ENCODE data around the gene ANO2. TPM values are rescaled to one million over a fixed set of nuclear protein-coding genes. Genes with fewer than 3 reads are reported as not detected.

ANO2 gene
- polyA plus RNA-seq, 1 experiment = 0.09 TPM

DNA sequence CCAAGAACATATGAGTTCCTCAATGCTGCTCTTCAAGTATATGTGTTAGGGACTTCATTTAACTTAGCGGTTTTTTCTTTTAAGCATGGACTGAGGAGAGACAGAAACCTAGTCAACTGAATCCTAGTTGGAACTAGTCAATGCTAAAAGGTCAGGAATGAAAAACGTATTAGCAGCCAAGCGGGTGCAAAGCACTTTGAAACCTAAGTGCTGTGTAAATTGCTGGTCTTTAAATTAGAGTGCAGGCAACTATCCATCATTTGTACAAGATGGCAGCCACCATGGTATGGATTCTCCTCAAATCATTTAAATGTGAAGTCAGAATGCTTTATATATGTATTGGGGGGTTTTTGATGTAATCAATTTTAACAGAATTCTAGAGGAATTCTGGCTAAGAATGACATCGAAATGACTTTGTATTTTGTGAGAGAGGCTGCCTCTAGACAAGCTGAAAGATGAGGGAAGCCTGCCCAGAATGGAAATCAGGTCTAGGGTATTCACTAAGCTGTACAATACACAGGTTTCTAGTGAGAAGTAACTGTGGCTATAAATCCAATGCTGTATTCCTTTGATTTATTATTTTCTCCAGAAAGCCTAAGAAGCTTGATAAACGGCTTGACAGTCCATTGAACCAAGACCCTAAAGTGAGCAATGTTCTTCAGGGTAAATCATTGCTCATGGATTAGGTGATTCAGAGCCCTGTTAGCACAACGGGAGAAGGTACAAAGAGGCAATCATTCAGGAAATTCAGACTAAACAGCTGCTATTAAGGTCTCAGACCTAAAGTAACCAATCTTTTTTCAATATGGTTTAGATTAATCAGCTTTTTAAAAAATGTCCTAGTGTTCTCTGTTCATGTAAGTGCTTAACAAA is 198.8 kb downstream of the ANO2 start:
- Histone ChIP-seq H3K27ac (ENCODE audit: low read depth, low read length) (no peak overlapping the region), H3K4me3 (ENCODE audit: low read depth, low read length) (no peak overlapping the region), H3K27me3 (ENCODE audit: control insufficient read depth, insufficient read depth, low read length) (peaks cover 3% of the 10 kb centered on the region), H3K9me3 (ENCODE audit: control insufficient read depth, insufficient read depth, low read length) (no peaks in the 10 kb centered on the region)
- CTCF ChIA-PET = interaction anchor here (0.5 to 5.0 kb wide), 24 partner anchors 8 to 551 kb away, joined by 3 to 46 read pairs (median 4); no protein-coding TSS in a partner anchor
- POLR2A ChIA-PET = interaction anchor here (0.6 kb wide), 1 partner anchor 427 kb away, joined by 3 read pairs; no protein-coding TSS in a partner anchor
- TF ChIP-seq, protein P1, sequence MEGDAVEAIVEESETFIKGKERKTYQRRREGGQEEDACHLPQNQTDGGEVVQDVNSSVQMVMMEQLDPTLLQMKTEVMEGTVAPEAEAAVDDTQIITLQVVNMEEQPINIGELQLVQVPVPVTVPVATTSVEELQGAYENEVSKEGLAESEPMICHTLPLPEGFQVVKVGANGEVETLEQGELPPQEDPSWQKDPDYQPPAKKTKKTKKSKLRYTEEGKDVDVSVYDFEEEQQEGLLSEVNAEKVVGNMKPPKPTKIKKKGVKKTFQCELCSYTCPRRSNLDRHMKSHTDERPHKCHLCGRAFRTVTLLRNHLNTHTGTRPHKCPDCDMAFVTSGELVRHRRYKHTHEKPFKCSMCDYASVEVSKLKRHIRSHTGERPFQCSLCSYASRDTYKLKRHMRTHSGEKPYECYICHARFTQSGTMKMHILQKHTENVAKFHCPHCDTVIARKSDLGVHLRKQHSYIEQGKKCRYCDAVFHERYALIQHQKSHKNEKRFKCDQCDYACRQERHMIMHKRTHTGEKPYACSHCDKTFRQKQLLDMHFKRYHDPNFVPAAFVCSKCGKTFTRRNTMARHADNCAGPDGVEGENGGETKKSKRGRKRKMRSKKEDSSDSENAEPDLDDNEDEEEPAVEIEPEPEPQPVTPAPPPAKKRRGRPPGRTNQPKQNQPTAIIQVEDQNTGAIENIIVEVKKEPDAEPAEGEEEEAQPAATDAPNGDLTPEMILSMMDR (IDR thresholded peaks at IDR 0.05; ENCODE audit: low read depth, low read length) = no peak
- no peak for DNase-seq (ENCODE audit: low read depth, low spot score)

DNA sequence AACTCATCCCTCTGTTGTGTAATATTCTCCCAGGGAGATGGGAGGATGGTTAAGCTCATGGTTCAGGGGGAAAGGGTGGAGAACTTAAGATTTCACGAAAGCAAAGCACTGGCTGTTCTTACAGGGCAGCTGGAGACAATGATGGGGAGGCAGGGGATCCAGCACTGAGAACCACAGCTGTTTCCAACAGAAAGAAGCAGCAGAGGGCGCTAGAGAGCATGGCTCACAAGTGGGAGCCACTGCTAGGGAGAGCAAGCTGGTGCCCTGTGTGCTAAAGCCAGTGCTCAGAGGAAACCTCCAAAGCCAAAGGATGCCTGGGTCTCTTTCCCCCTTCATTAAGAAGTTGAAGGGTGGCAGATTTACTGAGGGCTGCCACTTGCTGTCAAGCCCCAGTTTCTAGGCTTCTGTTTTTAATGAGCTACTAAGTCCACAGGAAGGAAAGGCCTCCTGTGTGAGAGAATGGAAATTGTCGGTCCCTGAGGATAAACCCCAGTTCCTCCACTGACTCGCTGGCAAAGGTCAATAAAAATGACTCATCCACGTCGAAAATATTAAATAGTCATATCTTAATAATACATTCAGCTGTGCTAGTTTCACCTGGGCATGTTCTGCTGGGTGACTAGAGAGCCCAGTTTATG is 199.7 kb downstream of the ANO2 start:
- H3K4me3 ChIP-seq (ENCODE audit: low read depth, low read length) = no peak overlapping the region
- H3K9me3 ChIP-seq (ENCODE audit: control insufficient read depth, insufficient read depth, low read length) = no peaks in the 10 kb centered on the region
- peak; percentile 20 for DNase-seq (ENCODE audit: low read depth, low spot score)
- POLR2A ChIA-PET = interaction anchor here (0.6 kb wide), 1 partner anchor 427 kb away, joined by 3 read pairs; no protein-coding TSS in a partner anchor
- CTCF ChIA-PET = interaction anchor here (0.5 to 5.0 kb wide), 32 partner anchors 8 to 550 kb away, joined by 3 to 46 read pairs (median 4); no protein-coding TSS in a partner anchor
- TF ChIP-seq, protein P1 (IDR thresholded peaks at IDR 0.05; ENCODE audit: low read depth, low read length) = peak; percentile 81
- no peak overlapping the region for H3K27ac ChIP-seq (ENCODE audit: low read depth, low read length)
- H3K27me3 ChIP-seq (ENCODE audit: control insufficient read depth, insufficient read depth, low read length) = peaks cover 3% of the 10 kb centered on the region

DNA sequence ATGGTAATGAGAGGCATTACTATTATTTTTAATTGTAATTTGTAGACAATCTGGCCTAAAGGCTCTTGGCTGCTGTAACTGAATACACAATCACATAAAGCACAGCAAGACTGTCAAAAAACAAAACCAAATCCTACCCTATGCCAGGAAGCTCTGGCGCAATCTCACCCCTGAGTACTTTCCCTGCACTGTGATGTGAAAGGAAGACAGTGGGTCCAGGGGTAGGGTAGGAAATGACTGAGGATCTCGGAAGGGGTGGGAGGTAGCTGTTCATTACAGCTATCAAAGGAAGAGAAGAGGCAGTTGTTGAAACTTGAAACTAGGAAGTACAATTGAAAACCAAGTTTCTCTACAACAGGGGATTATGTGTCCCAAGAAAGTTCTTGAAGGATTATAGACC is 202.8 kb downstream of the ANO2 start:
- TF ChIP-seq, protein P1 (IDR thresholded peaks at IDR 0.05; ENCODE audit: low read depth, low read length) = no peak
- ChIA-PET CTCF (no interaction called here), POLR2A (no interaction called here)
- peaks cover 3% of the 10 kb centered on the region for H3K27me3 ChIP-seq (ENCODE audit: control insufficient read depth, insufficient read depth, low read length)
- no peak overlapping the region for H3K4me3 ChIP-seq (ENCODE audit: low read depth, low read length)
- DNase-seq (ENCODE audit: low read depth, low spot score) = no peak
- no peak overlapping the region for H3K27ac ChIP-seq (ENCODE audit: low read depth, low read length)
- no peaks in the 10 kb centered on the region for H3K9me3 ChIP-seq (ENCODE audit: control insufficient read depth, insufficient read depth, low read length)

DNA sequence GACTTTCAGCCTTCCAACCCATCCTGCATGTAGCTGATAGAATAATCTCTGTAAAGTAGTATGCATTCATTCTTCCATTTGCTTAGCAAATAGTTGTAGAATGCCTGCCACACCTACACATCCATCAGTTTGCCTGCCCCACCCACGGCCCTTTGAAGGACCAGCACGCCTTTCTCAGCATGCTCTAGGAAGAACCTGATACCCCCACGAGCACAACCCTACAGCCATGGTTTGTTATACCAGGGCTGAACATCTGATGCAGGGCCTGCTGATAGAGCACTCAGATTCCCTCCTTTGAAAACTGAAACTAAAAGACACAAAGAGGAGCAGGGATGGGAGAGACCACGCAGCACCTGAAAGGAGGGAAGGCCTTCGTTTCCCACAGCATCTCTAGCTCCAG is 205.1 kb downstream of the ANO2 start:
- Histone ChIP-seq H3K4me3 (ENCODE audit: low read depth, low read length) (no peak overlapping the region), H3K27me3 (ENCODE audit: control insufficient read depth, insufficient read depth, low read length) (peaks cover 5% of the 10 kb centered on the region), H3K9me3 (ENCODE audit: control insufficient read depth, insufficient read depth, low read length) (no peaks in the 10 kb centered on the region), H3K27ac (ENCODE audit: low read depth, low read length) (no peak overlapping the region)
- no peak for DNase-seq (ENCODE audit: low read depth, low spot score)
- ChIA-PET POLR2A (no interaction called here), CTCF (no interaction called here)
- TF ChIP-seq, protein P1 (IDR thresholded peaks at IDR 0.05; ENCODE audit: low read depth, low read length) = no peak

DNA sequence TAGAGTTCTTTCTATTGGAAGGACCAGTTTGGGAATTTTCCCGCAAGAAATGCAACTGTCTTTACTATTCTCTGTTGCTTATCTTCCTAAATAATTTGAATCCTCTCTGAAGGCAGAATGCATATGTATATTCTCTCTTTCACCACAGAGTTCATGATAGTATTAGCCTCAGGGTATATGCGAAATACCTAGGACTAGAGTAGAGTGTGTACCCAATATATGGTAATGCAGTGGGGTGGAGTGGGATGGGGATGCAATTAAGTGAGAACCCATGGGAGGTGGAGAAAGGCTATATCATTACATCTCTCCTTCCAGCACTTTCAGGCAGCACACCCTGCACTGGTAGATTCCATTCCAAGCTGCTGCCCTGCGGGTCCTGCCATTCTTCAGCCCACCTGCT is 207.3 kb downstream of the ANO2 start:
- DNase-seq (ENCODE audit: low read depth, low spot score) = no peak
- peaks cover 5% of the 10 kb centered on the region for H3K27me3 ChIP-seq (ENCODE audit: control insufficient read depth, insufficient read depth, low read length)

More for the DNA sequence above, 207.3 kb downstream of the ANO2 start:
- Histone ChIP-seq H3K4me3 (ENCODE audit: low read depth, low read length) (no peak overlapping the region), H3K9me3 (ENCODE audit: control insufficient read depth, insufficient read depth, low read length) (no peaks in the 10 kb centered on the region), H3K27ac (ENCODE audit: low read depth, low read length) (no peak overlapping the region)
- CTCF ChIA-PET = no interaction called here
- POLR2A ChIA-PET = no interaction called here
- TF ChIP-seq, protein P1 (IDR thresholded peaks at IDR 0.05; ENCODE audit: low read depth, low read length) = no peak
